Central memory CD4-positive, alpha-beta T cell (primary cell): ENCODE measurements around the gene GOT1.

ENCODE experiments used
- DNase-seq: peaks from one replicate; pipeline ENCODE4 v3.0.0; 2022
- total RNA-seq, 3 experiments: gene quantifications; one replicate each; lab custom pipeline; 2026; lab: John Stamatoyannopoulos, UW

GOT1 gene
- total RNA-seq, result 8.3 to 55.4 (median 18.2) reads per million in 3 experiments

- peak; percentile 95 for DNase-seq
These were observed at the start of gene GOT1 for GRCh38 chr10:99430451-99431189. Gene GOT1, minus strand, starts transcription at chr10:99430624. Its CDS starts 59 bp downstream, at chr10:99430565.

GRCh38 chr10:99470327-99470726 lies 39.9 kb upstream of the GOT1 start:
- DNase-seq, result no peak

- no peak for DNase-seq
These were observed 37.0 kb upstream of the GOT1 start for GRCh38 chr10:99467236-99467999.

GRCh38 chr10:99466632-99467223 lies 36.3 kb upstream of the GOT1 start:
- no peak for DNase-seq

- DNase-seq, result no peak
These were observed 30.8 kb upstream of the GOT1 start for GRCh38 chr10:99461230-99461629.

- DNase-seq, result no peak
These were observed 29.6 kb upstream of the GOT1 start for GRCh38 chr10:99460070-99460469.

- DNase-seq, result no peak
These were observed 28.8 kb upstream of the GOT1 start for GRCh38 chr10:99459217-99459616.

- no peak for DNase-seq
These were observed 27.4 kb upstream of the GOT1 start for GRCh38 chr10:99457813-99458212.

GRCh38 chr10:99456931-99457288 lies 26.5 kb upstream of the GOT1 start:
- DNase-seq, result no peak

GRCh38 chr10:99456207-99456930 lies 25.9 kb upstream of the GOT1 start:
- no peak for DNase-seq

- no peak for DNase-seq
These were observed 21.6 kb upstream of the GOT1 start for GRCh38 chr10:99451981-99452380.

GRCh38 chr10:99451499-99451788 lies 21.0 kb upstream of the GOT1 start:
- DNase-seq, result no peak

- no peak for DNase-seq
These were observed 20.4 kb upstream of the GOT1 start for GRCh38 chr10:99450624-99451498.

- no peak for DNase-seq
These were observed 19.7 kb upstream of the GOT1 start for GRCh38 chr10:99450156-99450555.

- no peak for DNase-seq
These were observed 18.6 kb upstream of the GOT1 start for GRCh38 chr10:99449023-99449422.

- DNase-seq, result no peak
These were observed 14.1 kb upstream of the GOT1 start for GRCh38 chr10:99444383-99445045.

GRCh38 chr10:99443500-99443899 lies 13.1 kb upstream of the GOT1 start:
- DNase-seq, result no peak

GRCh38 chr10:99442394-99442793 lies 12.0 kb upstream of the GOT1 start:
- DNase-seq, result no peak

GRCh38 chr10:99438890-99439289 lies 8.5 kb upstream of the GOT1 start:
- DNase-seq, result no peak

- DNase-seq, result peak; percentile 19
These were observed 5.7 kb upstream of the GOT1 start for GRCh38 chr10:99435986-99436638.

- DNase-seq, result no peak
These were observed 3.1 kb upstream of the GOT1 start for GRCh38 chr10:99433378-99434020.
